ENCODE results near the gene FANCE. TPM values are rescaled to one million over a fixed set of nuclear protein-coding genes. Genes with fewer than 3 reads are reported as not detected.

Gene FANCE
- total RNA-seq, 1 experiment from 2014 or later: 6.9 TPM

DNA sequence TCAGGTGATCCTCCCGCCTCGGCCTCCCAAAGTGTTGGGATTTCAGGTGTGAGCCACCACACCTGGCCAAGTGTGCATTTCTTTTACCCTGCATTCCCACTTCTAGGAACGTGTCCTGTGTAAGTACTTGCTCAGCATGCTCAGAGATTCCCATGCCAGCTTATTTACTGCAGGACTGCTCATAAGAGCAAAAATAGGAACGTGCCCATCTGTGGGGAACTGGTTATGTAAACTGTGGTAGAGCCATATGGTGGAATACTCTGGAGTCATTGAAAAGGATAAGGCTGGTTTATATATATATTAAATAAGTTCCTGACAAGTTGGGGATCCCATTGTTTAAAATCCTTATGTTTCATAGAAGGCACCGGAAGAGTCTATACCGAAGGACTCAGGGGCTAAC, 38.2 kb upstream of the FANCE start:
- no TSS peak for BruUV-seq (replicated peaks)
- H3K4me2 ChIP-seq: no peak overlapping the region
- H3K79me2 ChIP-seq (ENCODE audit: low read depth): no peaks in the 10 kb centered on the region
- peaks cover 7% of the 10 kb centered on the region; the same call in 1 of the 2 replicates for H3F3A ChIP-seq (ENCODE audit: insufficient read depth, low read depth)
- H3K4me1 ChIP-seq (replicated peaks; ENCODE audit: insufficient read depth): peaks cover 15% of the 10 kb centered on the region
- intact Hi-C loops (cut with micrococcal nuclease; ENCODE audit: unreplicated experiment): no loop called here
- no peak overlapping the region for H3K27ac ChIP-seq
- H3K9me3 ChIP-seq (ENCODE audit: insufficient read depth, low read depth): no peaks in the 10 kb centered on the region
- H4K20me1 ChIP-seq (ENCODE audit: insufficient read depth): no peaks in the 10 kb centered on the region
- no peaks in the 10 kb centered on the region for H3K9me2 ChIP-seq (ENCODE audit: insufficient read depth)
- no peak overlapping the region for H3K4me3 ChIP-seq
- H3K27me3 ChIP-seq (ENCODE audit: insufficient read depth, low read depth): no peaks in the 10 kb centered on the region
- POLR2A ChIA-PET (ENCODE audit: unreplicated experiment): no interaction called here
- CTCF ChIA-PET: no interaction called here
- TF ChIP-seq, protein P1, sequence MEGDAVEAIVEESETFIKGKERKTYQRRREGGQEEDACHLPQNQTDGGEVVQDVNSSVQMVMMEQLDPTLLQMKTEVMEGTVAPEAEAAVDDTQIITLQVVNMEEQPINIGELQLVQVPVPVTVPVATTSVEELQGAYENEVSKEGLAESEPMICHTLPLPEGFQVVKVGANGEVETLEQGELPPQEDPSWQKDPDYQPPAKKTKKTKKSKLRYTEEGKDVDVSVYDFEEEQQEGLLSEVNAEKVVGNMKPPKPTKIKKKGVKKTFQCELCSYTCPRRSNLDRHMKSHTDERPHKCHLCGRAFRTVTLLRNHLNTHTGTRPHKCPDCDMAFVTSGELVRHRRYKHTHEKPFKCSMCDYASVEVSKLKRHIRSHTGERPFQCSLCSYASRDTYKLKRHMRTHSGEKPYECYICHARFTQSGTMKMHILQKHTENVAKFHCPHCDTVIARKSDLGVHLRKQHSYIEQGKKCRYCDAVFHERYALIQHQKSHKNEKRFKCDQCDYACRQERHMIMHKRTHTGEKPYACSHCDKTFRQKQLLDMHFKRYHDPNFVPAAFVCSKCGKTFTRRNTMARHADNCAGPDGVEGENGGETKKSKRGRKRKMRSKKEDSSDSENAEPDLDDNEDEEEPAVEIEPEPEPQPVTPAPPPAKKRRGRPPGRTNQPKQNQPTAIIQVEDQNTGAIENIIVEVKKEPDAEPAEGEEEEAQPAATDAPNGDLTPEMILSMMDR (conservative IDR thresholded peaks at IDR 0.05): no peak
- no peak for TF ChIP-seq EZH2 (IDR thresholded peaks at IDR 0.05; ENCODE audit: low read depth)
- no peak for DNase-seq
- H2AFZ ChIP-seq: no peak overlapping the region
- no peaks in the 10 kb centered on the region for H3K36me3 ChIP-seq (ENCODE audit: low read depth)

DNA sequence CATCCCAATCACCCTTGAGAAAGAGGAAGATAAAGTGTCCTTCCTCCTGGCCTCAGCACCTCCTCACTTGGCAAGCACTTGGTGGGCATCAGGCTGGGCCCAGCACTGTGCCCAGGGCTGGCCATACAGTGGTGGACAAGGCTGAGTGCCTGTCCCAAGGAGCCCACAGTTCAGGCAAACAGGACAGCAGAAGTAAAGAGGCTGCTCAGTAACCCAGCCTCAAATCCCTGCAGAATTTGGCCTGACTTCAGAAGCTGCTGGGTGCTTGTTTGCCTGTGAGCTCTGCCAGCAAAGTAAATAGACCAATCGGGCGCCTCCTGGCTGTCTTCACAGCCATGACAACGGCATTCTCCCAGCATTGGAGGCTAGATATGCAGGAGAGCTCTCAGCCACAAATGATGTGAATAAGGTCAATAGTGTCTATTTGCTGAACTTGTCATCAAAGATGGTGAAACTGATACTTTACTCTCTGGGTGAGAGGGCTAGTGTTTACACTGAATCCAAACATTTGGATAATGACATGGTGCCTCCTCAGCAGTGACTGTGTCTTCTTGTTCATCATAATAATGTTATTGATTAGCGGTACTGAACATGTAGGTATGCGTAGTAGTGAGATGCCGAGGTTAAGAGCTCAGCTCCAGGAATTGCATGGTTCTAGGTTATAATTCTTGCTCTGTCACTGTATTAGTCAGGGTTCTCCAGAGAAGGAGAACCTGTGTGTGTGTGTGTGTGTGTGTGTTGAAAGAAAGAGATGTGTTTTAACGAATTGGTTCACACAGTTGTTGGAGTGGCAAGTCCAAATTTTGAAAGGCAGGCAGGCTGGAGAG, 36.9 kb upstream of the FANCE start:
- no peaks in the 10 kb centered on the region for H3K9me3 ChIP-seq (ENCODE audit: insufficient read depth, low read depth)
- H3F3A ChIP-seq (ENCODE audit: insufficient read depth, low read depth): peaks cover 7% of the 10 kb centered on the region; the same call in 1 of the 2 replicates
- ChIA-PET CTCF (interaction anchor here (0.6 to 1.4 kb wide), 4 partner anchors 14 to 554 kb away, joined by 3 to 8 read pairs (median 6); partner anchors contain the start of gene PPARD), POLR2A (ENCODE audit: unreplicated experiment) (interaction anchor here (0.6 to 1.1 kb wide), 2 partner anchors 34 to 59 kb away, joined by 5 to 7 read pairs; no protein-coding TSS in a partner anchor)
- H3K4me2 ChIP-seq: no peak overlapping the region
- H3K36me3 ChIP-seq (ENCODE audit: low read depth): no peaks in the 10 kb centered on the region
- peaks cover 15% of the 10 kb centered on the region for H3K4me1 ChIP-seq (replicated peaks; ENCODE audit: insufficient read depth)
- H3K4me3 ChIP-seq: no peak overlapping the region
- no peaks in the 10 kb centered on the region for H3K27me3 ChIP-seq (ENCODE audit: insufficient read depth, low read depth)
- no peak overlapping the region for H2AFZ ChIP-seq
- no peaks in the 10 kb centered on the region for H4K20me1 ChIP-seq (ENCODE audit: insufficient read depth)
- intact Hi-C loops (cut with micrococcal nuclease; ENCODE audit: unreplicated experiment): loop anchor here (1.0 kb wide), 2 partner anchors 23 to 73 kb away; partner anchors contain the start of gene PPARD
- no peaks in the 10 kb centered on the region for H3K9me2 ChIP-seq (ENCODE audit: insufficient read depth)
- DNase-seq: peak; percentile 55 to 95
- no TSS peak for BruUV-seq (replicated peaks)
- TF ChIP-seq EZH2 (IDR thresholded peaks at IDR 0.05; ENCODE audit: low read depth): no peak
- TF ChIP-seq, protein P1 (conservative IDR thresholded peaks at IDR 0.05): peak; percentile 77
- H3K79me2 ChIP-seq (ENCODE audit: low read depth): no peaks in the 10 kb centered on the region
- H3K27ac ChIP-seq: peak overlapping the region; percentile 68

DNA sequence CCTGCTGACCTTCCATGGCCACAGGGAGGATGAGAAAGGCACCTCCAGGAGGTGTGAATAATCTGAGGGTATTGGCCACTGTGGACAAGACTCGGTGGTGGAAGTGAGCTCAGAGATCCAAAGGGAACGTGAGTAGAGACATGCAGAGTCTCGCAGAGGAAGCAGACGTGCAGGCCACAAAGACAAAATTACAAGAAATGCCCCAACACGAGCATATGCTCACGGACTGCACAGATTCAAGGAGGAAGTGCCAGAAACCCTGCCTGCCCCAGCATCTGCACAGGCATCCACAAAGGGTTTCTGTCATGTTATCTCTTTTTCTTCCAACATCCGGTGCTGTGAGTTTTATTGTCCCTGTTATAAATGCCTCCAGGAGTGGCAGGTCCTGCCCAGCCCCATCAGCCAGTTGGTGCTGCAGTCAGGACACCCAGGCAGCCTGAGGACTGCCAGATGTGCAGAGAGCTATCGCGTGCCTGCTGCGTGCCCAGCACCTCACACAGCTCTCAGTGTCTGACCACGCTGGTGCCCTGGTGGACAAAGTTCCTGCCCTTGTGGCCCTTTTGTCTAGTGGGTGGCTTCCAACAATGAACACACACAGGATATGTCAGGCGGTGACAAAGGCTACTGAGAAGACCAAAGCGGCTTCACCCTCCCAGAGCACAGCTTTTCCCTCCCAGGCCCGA, 34.0 kb upstream of the FANCE start:
- no peaks in the 10 kb centered on the region for H3K9me2 ChIP-seq (ENCODE audit: insufficient read depth)
- no peak overlapping the region for H2AFZ ChIP-seq
- intact Hi-C loops (cut with micrococcal nuclease; ENCODE audit: unreplicated experiment): no loop called here
- no peaks in the 10 kb centered on the region for H3K79me2 ChIP-seq (ENCODE audit: low read depth)
- no TSS peak for BruUV-seq (replicated peaks)
- no peak overlapping the region for H3K4me2 ChIP-seq
- no peaks in the 10 kb centered on the region for H3K9me3 ChIP-seq (ENCODE audit: insufficient read depth, low read depth)
- no peaks in the 10 kb centered on the region for H4K20me1 ChIP-seq (ENCODE audit: insufficient read depth)
- no peaks in the 10 kb centered on the region for H3K36me3 ChIP-seq (ENCODE audit: low read depth)
- DNase-seq: no peak
- H3K27ac ChIP-seq: no peak overlapping the region
- peaks cover 7% of the 10 kb centered on the region; the same call in 1 of the 2 replicates for H3F3A ChIP-seq (ENCODE audit: insufficient read depth, low read depth)
- CTCF ChIA-PET: interaction anchor here (0.6 kb wide), 1 partner anchor 431 kb away, joined by 3 read pairs; no protein-coding TSS in a partner anchor
- POLR2A ChIA-PET (ENCODE audit: unreplicated experiment): no interaction called here
- TF ChIP-seq EZH2 (IDR thresholded peaks at IDR 0.05; ENCODE audit: low read depth): no peak
- TF ChIP-seq, protein P1 (conservative IDR thresholded peaks at IDR 0.05): no peak
- peaks cover 15% of the 10 kb centered on the region for H3K4me1 ChIP-seq (replicated peaks; ENCODE audit: insufficient read depth)
- H3K27me3 ChIP-seq (ENCODE audit: insufficient read depth, low read depth): no peaks in the 10 kb centered on the region
- no peak overlapping the region for H3K4me3 ChIP-seq
